CD4-positive, alpha-beta T cell (primary cell): ENCODE data around the gene ITPRIPL2. TPM values are rescaled to one million over a fixed set of nuclear protein-coding genes. Genes with fewer than 3 reads are reported as not detected.

Experiments used
- ATAC-seq: fragments of 200-7000 bp; cut with Tn5 transposase; one replicate; pipeline ENCODE4 v1.10.0; 2022; ENCODE audit warnings: mild to moderate bottlenecking; ENCODE audit not compliant: poor library complexity
- CTCF ChIA-PET: fragments of 350-600 bp; sonication (Branson Sonifier 250); formaldehyde crosslinking; loops from one replicate; lab custom pipeline; 2021; ENCODE audit warnings: antibody characterized with exemption, inconsistent platforms; lab: Charles Lee
- POLR2A ChIA-PET: fragments of 350-600 bp; sonication (Branson Sonifier 250); formaldehyde crosslinking; loops from one replicate; lab custom pipeline; 2021; ENCODE audit warnings: antibody characterized with exemption, inconsistent platforms; lab: Charles Lee
- DNase-seq, 14 experiments: peaks; one replicate each; pipeline ENCODE4 v3.0.0-alpha.2; 2013 to 2020; ENCODE audit warnings: mixed read lengths in 2 of 14
- H3K27ac ChIP-seq, 2 donors: one replicate each; pipeline versions ENCODE4 v1.5.1 to v1.7.0; 2013; ENCODE audit warnings: low read length in 2 of 2, low read depth in 1 of 2, mild to moderate bottlenecking in 1 of 2
- H3K27me3 ChIP-seq, 2 experiments: 1 replicate in 1 of 2; 2 replicates in 1 of 2; pipeline versions ENCODE4 v1.6.1 to v1.7.0; 2013; ENCODE audit warnings: low read length in 2 of 2, control low read depth in 1 of 2, mild to moderate bottlenecking in 1 of 2, moderate library complexity in 1 of 2; ENCODE audit not compliant: insufficient read depth in 2 of 2, control insufficient read depth in 1 of 2
- H3K36me3 ChIP-seq: one replicate; pipeline ENCODE4 v1.6.1; 2013; ENCODE audit warnings: low read length, control low read depth; ENCODE audit not compliant: insufficient read depth
- H3K4me1 ChIP-seq: one replicate; pipeline ENCODE4 v1.6.1; 2013; ENCODE audit warnings: low read length, control low read depth; ENCODE audit not compliant: insufficient read depth
- H3K4me3 ChIP-seq: one replicate; pipeline ENCODE4 v1.5.1; 2013; ENCODE audit warnings: mild to moderate bottlenecking, low read length, moderate library complexity
- H3K9me3 ChIP-seq, 2 experiments: 1 replicate in 1 of 2; 2 replicates in 1 of 2; pipeline versions ENCODE4 v1.6.1 to v1.7.0; 2013; ENCODE audit warnings: low read length in 2 of 2, mild to moderate bottlenecking in 2 of 2, control low read depth in 1 of 2, moderate library complexity in 1 of 2; ENCODE audit not compliant: control insufficient read depth in 1 of 2, insufficient read depth in 1 of 2
- H3K27ac Mint-ChIP-seq: one replicate; pipeline ENCODE4 v1.8.0; 2020; ENCODE audit warnings: mixed read lengths
- H3K27me3 Mint-ChIP-seq: one replicate; pipeline ENCODE4 v1.8.0; 2021; ENCODE audit warnings: mixed read lengths
- H3K36me3 Mint-ChIP-seq: one replicate; pipeline ENCODE4 v1.8.0; 2021; ENCODE audit warnings: low read depth, mixed read lengths
- H3K4me1 Mint-ChIP-seq: one replicate; pipeline ENCODE4 v1.8.0; 2021; ENCODE audit warnings: low read depth, mixed read lengths
- H3K4me3 Mint-ChIP-seq: one replicate; pipeline ENCODE4 v1.8.0; 2020; ENCODE audit warnings: mild to moderate bottlenecking, mixed read lengths
- H3K9me3 Mint-ChIP-seq: one replicate; pipeline ENCODE4 v1.8.0; 2020; ENCODE audit warnings: mixed read lengths
- intact Hi-C, 2 experiments: fragments of 100-400 bp; cut with DNase I in 1 of 2; cut with micrococcal nuclease in 1 of 2; formaldehyde crosslinking; loops; one replicate each; pipeline versions ENCODE4 v1.15.1 to v1.9.0; 2023 to 2025; cut with DNase I, micrococcal nuclease
- total RNA-seq, 174 experiments: library from RNA in 2 of 174; stranded (reverse) in 2 of 174; gene quantifications; one replicate each; pipeline ENCODE4 v1.2.3 and lab custom pipeline; 2021 to 2026
- TF ChIP-seq, protein P1 (sequence below): fragments of 200-600 bp; IDR thresholded peaks from one replicate; pipeline ENCODE4 v1.8.0; 2022; ENCODE audit warnings: antibody characterized with exemption, mild to moderate bottlenecking

The ITPRIPL2 gene
- total RNA-seq, 2 experiments from 2014 or later: 0.31 to 0.36 TPM

DNA sequence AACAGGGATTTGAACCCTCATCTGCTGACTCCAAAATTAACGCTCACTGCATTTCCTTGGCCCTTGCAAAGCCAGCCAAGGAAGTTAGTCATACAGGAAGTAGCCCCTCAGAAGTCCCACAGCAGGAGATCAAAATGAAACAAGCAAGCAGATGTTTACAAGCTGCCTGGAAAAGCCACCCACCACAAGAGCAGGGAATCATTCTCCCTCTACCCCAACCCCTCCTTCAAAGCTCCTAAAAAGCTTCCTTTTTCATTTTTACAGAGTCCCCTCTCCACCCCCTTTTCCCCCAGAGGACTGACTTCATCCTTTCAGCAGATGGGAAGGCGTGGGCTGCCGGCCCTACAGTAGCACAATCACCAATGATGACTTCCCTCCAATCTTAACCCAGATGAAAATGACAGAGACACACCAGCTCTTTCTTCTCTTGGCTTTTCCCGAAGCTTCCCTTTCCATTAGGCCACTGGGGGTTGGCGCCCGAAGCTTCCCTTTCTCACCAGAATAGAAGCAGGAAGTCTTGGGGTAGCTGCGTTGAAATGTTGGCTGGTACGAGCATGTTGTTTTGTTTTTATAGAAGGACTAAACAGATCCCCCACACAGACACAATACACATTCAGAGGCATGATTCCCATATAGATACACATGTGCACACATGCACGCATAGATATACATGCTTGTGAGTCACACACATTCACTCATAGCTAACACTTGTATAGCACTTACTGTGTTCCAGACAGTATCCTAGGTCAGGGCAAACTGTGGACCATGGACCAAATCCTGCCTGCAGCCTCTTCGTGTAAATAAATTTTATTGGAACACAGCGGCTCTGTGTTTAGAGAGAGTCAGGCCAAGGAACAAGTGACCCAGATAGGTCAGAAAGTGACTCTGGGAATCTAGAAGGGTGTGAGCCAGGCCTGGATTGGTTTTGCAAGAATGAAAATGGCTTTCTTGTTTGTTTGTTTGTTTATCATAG, 17.4 kb downstream of the ITPRIPL2 start:
- H3K36me3 ChIP-seq: no peaks in the 10 kb centered on the region
- H3K36me3 Mint-ChIP-seq: no peaks in the 10 kb centered on the region
- ATAC-seq (no peak), DNase-seq (peak in 2 of 14 experiments; percentile 12 to 15)
- intact Hi-C loops: no loop called here
- TF ChIP-seq, protein P1, sequence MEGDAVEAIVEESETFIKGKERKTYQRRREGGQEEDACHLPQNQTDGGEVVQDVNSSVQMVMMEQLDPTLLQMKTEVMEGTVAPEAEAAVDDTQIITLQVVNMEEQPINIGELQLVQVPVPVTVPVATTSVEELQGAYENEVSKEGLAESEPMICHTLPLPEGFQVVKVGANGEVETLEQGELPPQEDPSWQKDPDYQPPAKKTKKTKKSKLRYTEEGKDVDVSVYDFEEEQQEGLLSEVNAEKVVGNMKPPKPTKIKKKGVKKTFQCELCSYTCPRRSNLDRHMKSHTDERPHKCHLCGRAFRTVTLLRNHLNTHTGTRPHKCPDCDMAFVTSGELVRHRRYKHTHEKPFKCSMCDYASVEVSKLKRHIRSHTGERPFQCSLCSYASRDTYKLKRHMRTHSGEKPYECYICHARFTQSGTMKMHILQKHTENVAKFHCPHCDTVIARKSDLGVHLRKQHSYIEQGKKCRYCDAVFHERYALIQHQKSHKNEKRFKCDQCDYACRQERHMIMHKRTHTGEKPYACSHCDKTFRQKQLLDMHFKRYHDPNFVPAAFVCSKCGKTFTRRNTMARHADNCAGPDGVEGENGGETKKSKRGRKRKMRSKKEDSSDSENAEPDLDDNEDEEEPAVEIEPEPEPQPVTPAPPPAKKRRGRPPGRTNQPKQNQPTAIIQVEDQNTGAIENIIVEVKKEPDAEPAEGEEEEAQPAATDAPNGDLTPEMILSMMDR: no peak
- H3K4me1 ChIP-seq: peaks cover 4% of the 10 kb centered on the region
- H3K4me3 ChIP-seq: no peak overlapping the region
- H3K4me3 Mint-ChIP-seq: no peak overlapping the region
- H3K9me3 ChIP-seq: peaks cover 0 to 4% of the 10 kb centered on the region in 2 experiments
- H3K27me3 Mint-ChIP-seq: no peaks in the 10 kb centered on the region
- peaks cover 4% of the 10 kb centered on the region for H3K4me1 Mint-ChIP-seq
- peaks cover 0 to under 1% of the 10 kb centered on the region in 2 experiments for H3K27me3 ChIP-seq
- CTCF ChIA-PET: no interaction called here
- no peaks in the 10 kb centered on the region for H3K9me3 Mint-ChIP-seq
- H3K27ac ChIP-seq: no peak overlapping the region
- no peak overlapping the region for H3K27ac Mint-ChIP-seq
- POLR2A ChIA-PET: no interaction called here

DNA sequence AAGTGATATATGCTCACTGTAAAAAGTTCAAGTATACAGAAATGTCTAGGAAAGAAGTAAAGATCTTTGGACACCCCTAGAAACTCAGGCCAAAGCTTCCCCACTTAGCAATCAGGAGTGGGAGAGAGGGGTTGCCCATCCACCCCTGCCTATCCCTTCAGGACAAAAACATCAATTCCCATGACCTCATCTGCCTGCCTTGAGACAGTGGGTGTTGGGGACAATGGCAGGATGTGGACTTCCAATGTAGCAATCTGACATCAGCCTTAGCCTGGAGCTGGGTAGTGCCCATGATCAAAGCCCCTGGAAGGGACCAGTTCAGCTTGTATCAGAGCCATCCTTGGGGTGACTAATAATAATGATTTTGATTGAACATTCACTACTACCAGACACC, 18.1 kb downstream of the ITPRIPL2 start:
- Mint-ChIP-seq H3K27me3 (no peaks in the 10 kb centered on the region), H3K4me3 (no peak overlapping the region)

DNA sequence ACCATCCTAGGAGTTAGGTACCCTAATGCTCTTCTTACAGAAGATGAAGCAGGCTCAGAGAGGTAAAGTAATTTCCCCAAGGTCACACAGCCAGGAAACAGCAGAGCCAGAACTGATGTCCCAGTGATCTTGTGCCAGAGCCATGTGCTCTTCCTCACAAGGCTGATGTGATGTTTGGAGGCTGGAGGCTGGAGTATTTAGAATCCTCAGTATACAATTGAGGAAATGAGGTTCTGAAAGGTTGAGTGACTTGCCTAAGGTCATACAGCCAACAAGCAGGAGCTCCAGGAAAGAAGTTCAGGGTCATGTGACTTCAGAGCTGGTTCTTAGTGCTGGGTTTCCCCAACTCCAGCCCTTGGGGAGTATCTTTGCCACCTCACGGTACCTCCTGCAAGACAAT, 18.5 kb downstream of the ITPRIPL2 start:
- Histone ChIP-seq H3K4me1 (peaks cover 4% of the 10 kb centered on the region), H3K27ac (no peak overlapping the region), H3K9me3 (no peaks in the 10 kb centered on the region), H3K27me3 (peaks cover under 1 to 2% of the 10 kb centered on the region in 2 experiments), H3K36me3 (no peaks in the 10 kb centered on the region), H3K4me3 (no peak overlapping the region)
- TF ChIP-seq, protein P1: no peak
- CTCF ChIA-PET: no interaction called here
- Mint-ChIP-seq H3K4me3 (no peak overlapping the region), H3K4me1 (peaks cover 4% of the 10 kb centered on the region), H3K9me3 (no peaks in the 10 kb centered on the region), H3K27me3 (no peaks in the 10 kb centered on the region), H3K27ac (no peak overlapping the region), H3K36me3 (no peaks in the 10 kb centered on the region)
- ATAC-seq (no peak), DNase-seq (no peak)
- intact Hi-C loops: no loop called here
- POLR2A ChIA-PET: no interaction called here

More for the DNA sequence above, 18.1 kb downstream of the ITPRIPL2 start:
- no peaks in the 10 kb centered on the region for H3K9me3 Mint-ChIP-seq
- Histone ChIP-seq H3K9me3 (no peaks in the 10 kb centered on the region), H3K4me3 (no peak overlapping the region), H3K27me3 (peaks cover 0 to 2% of the 10 kb centered on the region in 2 experiments), H3K27ac (no peak overlapping the region), H3K36me3 (no peaks in the 10 kb centered on the region), H3K4me1 (peaks cover 4% of the 10 kb centered on the region)
- peaks cover 4% of the 10 kb centered on the region for H3K4me1 Mint-ChIP-seq
- TF ChIP-seq, protein P1: no peak
- ChIA-PET CTCF (no interaction called here), POLR2A (no interaction called here)
- no peak overlapping the region for H3K27ac Mint-ChIP-seq
- H3K36me3 Mint-ChIP-seq: no peaks in the 10 kb centered on the region
- intact Hi-C loops: no loop called here
- DNase-seq (no peak), ATAC-seq (no peak)
